ENCODE data around the gene CEACAM19. TPM values are rescaled to one million over a fixed set of nuclear protein-coding genes. Genes with fewer than 3 reads are reported as not detected.

Gene CEACAM19
- total RNA-seq, 1 donor from 2014 or later, result 0.09 TPM

GRCh38 chr19:44646049-44646416 is 25.2 kb upstream of the CEACAM19 start:
- H3K9me3 ChIP-seq (ENCODE audit: low read depth), result no peaks in the 10 kb centered on the region
- H3K27me3 Mint-ChIP-seq (ENCODE audit: insufficient read depth, low read depth), result peaks cover 4% of the 10 kb centered on the region
- H3K79me2 ChIP-seq (ENCODE audit: low read depth), result no peaks in the 10 kb centered on the region
- no peak overlapping the region for H3K27ac ChIP-seq
- no peaks in the 10 kb centered on the region for H3K4me1 Mint-ChIP-seq
- no peaks in the 10 kb centered on the region for H3K4me1 ChIP-seq
- peaks cover 12% of the 10 kb centered on the region for H4K20me1 ChIP-seq (ENCODE audit: low read depth)
- no peak overlapping the region for H3K4me2 ChIP-seq
- H3K9me3 Mint-ChIP-seq, result no peaks in the 10 kb centered on the region
- no peak overlapping the region for H3K4me3 Mint-ChIP-seq
- no peak overlapping the region for H3K4me3 ChIP-seq
- H3K36me3 ChIP-seq, result no peaks in the 10 kb centered on the region
- H3F3A ChIP-seq (ENCODE audit: low read depth), result peaks cover 14% of the 10 kb centered on the region
- no peak overlapping the region for H3K9ac ChIP-seq
- no peak overlapping the region for H3K27ac Mint-ChIP-seq
- TF ChIP-seq, protein P1, sequence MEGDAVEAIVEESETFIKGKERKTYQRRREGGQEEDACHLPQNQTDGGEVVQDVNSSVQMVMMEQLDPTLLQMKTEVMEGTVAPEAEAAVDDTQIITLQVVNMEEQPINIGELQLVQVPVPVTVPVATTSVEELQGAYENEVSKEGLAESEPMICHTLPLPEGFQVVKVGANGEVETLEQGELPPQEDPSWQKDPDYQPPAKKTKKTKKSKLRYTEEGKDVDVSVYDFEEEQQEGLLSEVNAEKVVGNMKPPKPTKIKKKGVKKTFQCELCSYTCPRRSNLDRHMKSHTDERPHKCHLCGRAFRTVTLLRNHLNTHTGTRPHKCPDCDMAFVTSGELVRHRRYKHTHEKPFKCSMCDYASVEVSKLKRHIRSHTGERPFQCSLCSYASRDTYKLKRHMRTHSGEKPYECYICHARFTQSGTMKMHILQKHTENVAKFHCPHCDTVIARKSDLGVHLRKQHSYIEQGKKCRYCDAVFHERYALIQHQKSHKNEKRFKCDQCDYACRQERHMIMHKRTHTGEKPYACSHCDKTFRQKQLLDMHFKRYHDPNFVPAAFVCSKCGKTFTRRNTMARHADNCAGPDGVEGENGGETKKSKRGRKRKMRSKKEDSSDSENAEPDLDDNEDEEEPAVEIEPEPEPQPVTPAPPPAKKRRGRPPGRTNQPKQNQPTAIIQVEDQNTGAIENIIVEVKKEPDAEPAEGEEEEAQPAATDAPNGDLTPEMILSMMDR (IDR thresholded peaks at IDR 0.05), result no peak
- TF ChIP-seq EZH2 (IDR thresholded peaks at IDR 0.05) (no peak), EZH2phosphoT487 (IDR thresholded peaks at IDR 0.05) (no peak)
- DNase-seq (ENCODE audit: low spot score), result no peak
- peaks cover 15% of the 10 kb centered on the region for H3K27me3 ChIP-seq
- peaks cover 4% of the 10 kb centered on the region for H3K36me3 Mint-ChIP-seq
- H2AFZ ChIP-seq (replicated peaks), result no peak overlapping the region

GRCh38 chr19:44647144-44647543 is 24.1 kb upstream of the CEACAM19 start:
- Histone ChIP-seq H3K9me3 (ENCODE audit: low read depth) (no peaks in the 10 kb centered on the region), H3K36me3 (no peaks in the 10 kb centered on the region), H3K9ac (no peak overlapping the region), H4K20me1 (ENCODE audit: low read depth) (peaks cover 12% of the 10 kb centered on the region), H3F3A (ENCODE audit: low read depth) (peaks cover 14% of the 10 kb centered on the region), H3K27ac (no peak overlapping the region), H3K4me1 (no peaks in the 10 kb centered on the region), H3K27me3 (peaks cover 15% of the 10 kb centered on the region), H3K79me2 (ENCODE audit: low read depth) (no peaks in the 10 kb centered on the region), H3K4me2 (no peak overlapping the region), H3K4me3 (no peak overlapping the region), H2AFZ (replicated peaks) (no peak overlapping the region)
- Mint-ChIP-seq H3K9me3 (no peaks in the 10 kb centered on the region), H3K4me1 (no peaks in the 10 kb centered on the region), H3K4me3 (no peak overlapping the region), H3K36me3 (peaks cover 10% of the 10 kb centered on the region), H3K27me3 (ENCODE audit: insufficient read depth, low read depth) (peaks cover 4% of the 10 kb centered on the region), H3K27ac (no peak overlapping the region)
- TF ChIP-seq, protein P1 (IDR thresholded peaks at IDR 0.05), result no peak
- TF ChIP-seq EZH2 (IDR thresholded peaks at IDR 0.05), result no peak
- TF ChIP-seq EZH2phosphoT487 (IDR thresholded peaks at IDR 0.05), result no peak
- no peak for DNase-seq (ENCODE audit: low spot score)

DNA sequence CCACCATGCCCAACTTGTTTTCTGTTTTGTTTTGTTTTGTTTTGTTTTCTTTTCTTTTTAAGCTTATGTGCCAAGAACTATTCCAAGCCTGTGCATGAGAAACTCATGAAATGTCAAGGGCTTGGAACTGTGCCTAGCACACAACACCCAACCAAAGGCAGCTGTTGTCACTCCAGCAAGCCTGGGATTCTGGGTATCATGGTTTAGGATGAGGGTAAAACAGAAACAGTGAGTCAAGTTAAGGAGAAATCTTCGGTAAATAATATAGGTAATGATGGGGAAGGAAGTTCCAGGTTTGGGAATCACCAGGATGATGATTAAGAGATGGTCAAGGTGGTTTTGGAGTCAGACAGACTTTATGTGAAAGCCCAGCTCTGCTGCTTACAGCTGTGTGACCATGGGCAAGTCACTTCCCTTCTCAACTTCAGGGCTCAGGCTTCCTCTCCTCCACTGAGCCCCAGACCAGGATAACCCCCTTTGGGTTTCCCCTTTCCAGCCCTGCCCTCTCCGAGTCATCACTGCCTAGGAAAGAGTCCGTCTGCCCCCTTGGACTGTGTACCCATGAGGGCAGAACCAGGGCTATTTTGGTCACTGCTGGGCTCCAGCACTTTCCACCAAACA is 22.5 kb upstream of the CEACAM19 start:
- Histone ChIP-seq H3K36me3 (no peaks in the 10 kb centered on the region), H3K4me2 (no peak overlapping the region), H4K20me1 (ENCODE audit: low read depth) (peaks cover 12% of the 10 kb centered on the region), H3F3A (ENCODE audit: low read depth) (peaks cover 14% of the 10 kb centered on the region), H3K9me3 (ENCODE audit: low read depth) (no peaks in the 10 kb centered on the region), H3K79me2 (ENCODE audit: low read depth) (no peaks in the 10 kb centered on the region), H3K9ac (no peak overlapping the region), H3K4me3 (no peak overlapping the region), H3K27ac (no peak overlapping the region), H2AFZ (replicated peaks) (no peak overlapping the region), H3K4me1 (no peaks in the 10 kb centered on the region), H3K27me3 (no peaks in the 10 kb centered on the region)
- Mint-ChIP-seq H3K36me3 (peaks cover 13% of the 10 kb centered on the region), H3K4me1 (no peaks in the 10 kb centered on the region), H3K4me3 (no peak overlapping the region), H3K9me3 (no peaks in the 10 kb centered on the region), H3K27me3 (ENCODE audit: insufficient read depth, low read depth) (peaks cover 4% of the 10 kb centered on the region), H3K27ac (no peak overlapping the region)
- no peak for TF ChIP-seq EZH2 (IDR thresholded peaks at IDR 0.05)
- no peak for TF ChIP-seq EZH2phosphoT487 (IDR thresholded peaks at IDR 0.05)
- TF ChIP-seq, protein P1 (IDR thresholded peaks at IDR 0.05), result no peak
- DNase-seq (ENCODE audit: low spot score), result no peak
